ENCODE measurements around the gene LGALS4.
"Not testable (repeated sequence)": the region's sequence is repeated elsewhere in the genome, so short reads cannot be mapped to it uniquely, and the experiment has no call there.

LGALS4 gene

DNA sequence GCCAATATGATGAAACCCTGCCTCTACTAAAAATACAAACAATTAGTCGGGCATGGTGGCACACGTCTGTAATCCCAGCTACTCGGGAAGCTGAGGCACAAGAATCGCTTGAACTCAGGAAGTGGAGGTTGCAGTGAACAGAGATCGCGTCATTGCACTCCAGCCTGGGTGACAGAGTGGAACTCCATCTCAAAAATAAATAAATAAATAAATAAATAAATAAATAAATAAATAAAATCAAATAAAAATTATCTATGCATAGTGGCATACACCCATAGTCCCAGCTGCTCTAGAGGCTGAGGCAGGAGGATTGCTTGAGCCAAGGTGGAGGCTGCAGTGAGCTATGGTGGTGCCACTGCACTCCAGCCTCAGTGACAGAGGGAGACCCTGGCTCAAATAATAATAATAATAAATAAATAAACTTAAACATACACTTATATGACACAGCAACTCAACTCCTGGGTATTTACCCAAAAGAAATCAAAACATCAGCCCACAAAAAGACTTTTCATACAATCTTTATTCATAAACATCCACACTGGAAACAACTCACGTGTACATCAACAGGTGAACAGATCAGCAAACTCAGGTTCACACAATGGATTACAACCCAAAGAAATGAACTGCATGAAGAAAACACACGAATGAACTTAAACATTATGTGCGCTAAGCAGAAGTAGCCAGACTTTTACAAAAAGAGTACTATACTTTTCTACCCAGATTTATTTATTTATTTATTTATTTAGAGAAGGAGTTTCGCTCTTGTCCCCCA is 46.3 kb downstream of the LGALS4 start:
- Histone ChIP-seq H3K36me3 (replicated peaks) (no peaks in the 10 kb centered on the region), H3K27me3 (replicated peaks) (no peaks in the 10 kb centered on the region), H3K27ac (no peak overlapping the region), H3K4me3 (ENCODE audit: low read depth, low read length) (no peak overlapping the region)
- in situ Hi-C loops (cut with HindIII; ENCODE audit: low pct_ligation_motif_present, low sequenced_read_pairs): no loop called here
- DNase-seq: no peak
- TF ChIP-seq CTCF (IDR thresholded peaks at IDR 0.05; ENCODE audit: low read depth, low read length, missing control alignments): no peak

- Histone ChIP-seq H3K27me3 (replicated peaks) (no peaks in the 10 kb centered on the region), H3K36me3 (replicated peaks) (no peaks in the 10 kb centered on the region), H3K27ac (no peak overlapping the region), H3K4me3 (ENCODE audit: low read depth, low read length) (no peak overlapping the region)
- DNase-seq: no peak
- in situ Hi-C loops (cut with HindIII; ENCODE audit: low pct_ligation_motif_present, low sequenced_read_pairs): no loop called here
- TF ChIP-seq CTCF (IDR thresholded peaks at IDR 0.05; ENCODE audit: low read depth, low read length, missing control alignments): no peak
Observed at GRCh38 chr19:38765214-38765613, 47.5 kb downstream of the LGALS4 start.

- no peaks in the 10 kb centered on the region for H3K27me3 ChIP-seq (replicated peaks)
- H3K4me3 ChIP-seq (ENCODE audit: low read depth, low read length): no peak overlapping the region
- H3K36me3 ChIP-seq (replicated peaks): no peaks in the 10 kb centered on the region
- H3K27ac ChIP-seq: no peak overlapping the region
- DNase-seq: no peak
- TF ChIP-seq CTCF (IDR thresholded peaks at IDR 0.05; ENCODE audit: low read depth, low read length, missing control alignments): no peak
- in situ Hi-C loops (cut with HindIII; ENCODE audit: low pct_ligation_motif_present, low sequenced_read_pairs): no loop called here
Observed at GRCh38 chr19:38763795-38764220, 48.9 kb downstream of the LGALS4 start.

DNA sequence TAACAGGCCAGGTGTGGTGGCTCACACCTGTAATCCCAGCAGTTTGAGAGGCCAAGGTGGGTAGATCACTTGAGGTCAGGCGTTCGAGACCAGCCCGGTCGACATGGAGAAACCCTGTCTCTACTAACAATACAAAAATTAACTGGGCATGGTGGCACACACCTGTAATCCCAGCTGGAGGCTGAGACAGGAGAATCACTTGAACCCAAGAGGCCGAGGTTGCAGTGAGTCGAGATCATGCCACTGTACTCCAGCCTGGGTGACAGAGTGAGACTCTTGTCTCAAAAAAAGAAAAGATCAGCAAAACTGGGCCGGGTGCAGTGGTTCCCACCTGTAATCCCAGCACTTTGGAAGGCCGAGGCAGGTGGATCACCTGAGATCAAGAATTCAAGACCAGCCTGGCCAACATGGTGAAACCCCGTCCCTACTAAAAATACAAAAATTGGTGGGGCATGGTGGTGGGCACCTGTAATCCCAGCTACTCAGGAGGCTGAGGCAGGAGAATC is 50.8 kb downstream of the LGALS4 start:
- H3K4me3 ChIP-seq (ENCODE audit: low read depth, low read length); in situ Hi-C loops (cut with HindIII; ENCODE audit: low pct_ligation_motif_present, low sequenced_read_pairs); H3K36me3 ChIP-seq (replicated peaks); DNase-seq; H3K27me3 ChIP-seq (replicated peaks); H3K27ac ChIP-seq: not testable (repeated sequence)

- DNase-seq; H3K27me3 ChIP-seq (replicated peaks); in situ Hi-C loops (cut with HindIII; ENCODE audit: low pct_ligation_motif_present, low sequenced_read_pairs); H3K36me3 ChIP-seq (replicated peaks); H3K4me3 ChIP-seq (ENCODE audit: low read depth, low read length); H3K27ac ChIP-seq: not testable (repeated sequence)
Observed at GRCh38 chr19:38760805-38761517, 51.8 kb downstream of the LGALS4 start.

DNA sequence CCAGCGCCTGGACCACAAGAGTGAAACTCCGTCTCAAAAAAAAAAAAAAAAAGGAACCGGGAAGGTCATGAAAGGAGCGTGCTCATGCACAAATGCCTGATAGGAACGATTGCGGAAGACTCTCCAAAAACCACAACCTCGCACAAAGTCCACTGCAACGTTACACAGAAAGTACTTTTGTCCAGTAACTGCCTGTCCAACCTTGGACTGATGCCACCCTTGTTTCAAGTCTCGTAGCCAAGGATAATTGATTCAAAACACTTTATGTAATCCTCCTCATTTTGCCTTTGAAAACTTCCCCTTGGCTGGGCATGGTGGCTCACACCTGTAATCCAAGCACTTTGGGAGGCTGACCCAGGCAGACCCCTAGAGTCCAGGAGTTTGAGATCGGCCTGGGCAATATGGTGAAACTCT is 53.1 kb downstream of the LGALS4 start:
- in situ Hi-C loops (cut with HindIII; ENCODE audit: low pct_ligation_motif_present, low sequenced_read_pairs): no loop called here
- H3K27ac ChIP-seq: no peak overlapping the region
- H3K4me3 ChIP-seq (ENCODE audit: low read depth, low read length): no peak overlapping the region
- no peaks in the 10 kb centered on the region for H3K36me3 ChIP-seq (replicated peaks)
- no peak for TF ChIP-seq CTCF (IDR thresholded peaks at IDR 0.05; ENCODE audit: low read depth, low read length, missing control alignments)
- DNase-seq: no peak
- no peaks in the 10 kb centered on the region for H3K27me3 ChIP-seq (replicated peaks)

DNA sequence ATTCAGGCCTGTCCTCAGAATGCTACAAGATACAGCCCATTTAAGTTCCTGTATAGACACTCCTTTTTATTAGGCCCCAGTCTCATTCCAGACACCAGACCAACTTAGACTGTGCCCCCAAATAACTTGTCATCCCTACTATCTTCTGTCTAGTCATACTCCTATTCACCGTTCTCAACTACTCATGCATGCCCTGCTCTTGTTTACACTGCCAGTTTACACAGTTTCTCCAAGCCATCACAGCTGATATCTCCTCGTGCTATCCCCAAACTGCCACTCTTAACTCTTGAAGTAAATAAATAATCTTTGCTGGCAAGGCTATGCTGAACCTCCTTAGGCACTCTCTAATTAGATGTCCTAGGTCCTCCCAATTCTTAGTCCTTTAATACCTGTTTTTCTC is 58.5 kb downstream of the LGALS4 start:
- H3K4me3 ChIP-seq (ENCODE audit: low read depth, low read length); H3K36me3 ChIP-seq (replicated peaks); in situ Hi-C loops (cut with HindIII; ENCODE audit: low pct_ligation_motif_present, low sequenced_read_pairs); H3K27ac ChIP-seq; H3K27me3 ChIP-seq (replicated peaks); DNase-seq: not testable (repeated sequence)

DNA sequence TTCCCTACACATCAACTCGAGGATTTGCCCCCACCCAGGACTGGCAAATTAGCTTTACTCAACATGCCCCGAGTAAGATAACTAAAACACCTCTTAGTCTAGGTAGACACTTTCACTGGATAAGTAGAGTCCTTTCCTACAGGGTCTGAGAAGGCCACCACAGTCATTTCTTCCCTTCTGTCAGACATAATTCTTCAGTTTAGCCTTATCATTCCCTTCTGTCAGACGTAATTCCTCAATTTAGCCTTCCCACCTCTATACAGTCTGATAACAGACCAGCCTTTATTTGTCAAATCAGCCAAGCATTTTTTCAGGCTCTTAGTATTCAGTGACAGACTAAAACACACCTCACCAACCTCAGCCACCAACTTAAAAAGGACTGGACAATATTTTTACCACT is 59.0 kb downstream of the LGALS4 start:
- DNase-seq; in situ Hi-C loops (cut with HindIII; ENCODE audit: low pct_ligation_motif_present, low sequenced_read_pairs); H3K27ac ChIP-seq; H3K27me3 ChIP-seq (replicated peaks); H3K4me3 ChIP-seq (ENCODE audit: low read depth, low read length); H3K36me3 ChIP-seq (replicated peaks): not testable (repeated sequence)
